Kidney (tissue), 14 donors: ENCODE data around the gene CDK1. TPM values are rescaled to one million over a fixed set of nuclear protein-coding genes. Genes with fewer than 3 reads are reported as not detected.

ENCODE experiments used
- DNase-seq, 5 donors: peaks; one replicate each; pipeline ENCODE4 v3.0.0-alpha.2; 2013 to 2020
- FAIRE-seq: peaks from 2 replicates; lab custom pipeline; 2012; peaks lifted over from hg19 to GRCh38; lab: Jason Lieb, UNC
- H3K27ac ChIP-seq, 2 donors: one replicate each; pipeline ENCODE4 v1.7.0; 2013; ENCODE audit warnings: low read depth in 2 of 2, low read length in 2 of 2, inconsistent platforms in 1 of 2
- H3K27me3 ChIP-seq: one replicate; pipeline ENCODE4 v1.7.1; 2013; ENCODE audit warnings: low read length, inconsistent platforms; ENCODE audit not compliant: control insufficient read depth, insufficient read depth
- H3K36me3 ChIP-seq, 3 donors: one replicate each; pipeline versions ENCODE4 v1.7.0 to v1.7.1; 2013; ENCODE audit warnings: low read length in 3 of 3, control low read depth in 1 of 3, inconsistent platforms in 1 of 3; ENCODE audit not compliant: insufficient read depth in 3 of 3, control insufficient read depth in 2 of 3
- H3K4me1 ChIP-seq, 3 donors: one replicate each; pipeline versions ENCODE4 v1.7.0 to v1.7.1; 2013; ENCODE audit warnings: low read length in 3 of 3, inconsistent platforms in 1 of 3, low read depth in 1 of 3; ENCODE audit not compliant: control insufficient read depth in 2 of 3, insufficient read depth in 2 of 3
- H3K4me3 ChIP-seq, 3 donors: one replicate each; pipeline versions ENCODE4 v1.7.0 to v1.8.1; 2013; ENCODE audit warnings: low read length in 3 of 3, control low read depth in 1 of 3, inconsistent platforms in 1 of 3
- H3K9ac ChIP-seq, 3 donors: one replicate each; pipeline versions ENCODE4 v1.7.0 to v1.7.1; 2013; ENCODE audit warnings: low read length in 3 of 3, control low read depth in 1 of 3, inconsistent platforms in 1 of 3
- H3K9me3 ChIP-seq, 3 donors: one replicate each; pipeline versions ENCODE4 v1.7.0 to v1.7.1; 2013; ENCODE audit warnings: low read length in 3 of 3, control low read depth in 1 of 3, inconsistent platforms in 1 of 3; ENCODE audit not compliant: control insufficient read depth in 2 of 3, insufficient read depth in 1 of 3
- CTCF ChIP-seq: IDR thresholded peaks from 3 replicates; pipeline ENCODE4 v1.5.1; 2012; ENCODE audit warnings: mild to moderate bottlenecking, moderate library complexity, borderline replicate concordance; ENCODE audit not compliant: insufficient read depth; ENCODE audit errors: extremely low read depth
- intact Hi-C: fragments of 100-400 bp; cut with DNase I; formaldehyde crosslinking; loops from one replicate; pipeline ENCODE4 v1.11.1; 2022
- polyA plus RNA-seq: library from polyadenylated mRNA; stranded (reverse); fragments of 350-450 nt; fragmentation: Illumina TruSeq; extraction: RNeasy Lipid Tissue Mini Kit (QIAGEN cat#74804); gene quantifications from one replicate; pipeline ENCODE4 v1.2.3, GENCODE V29; 2014; ENCODE audit warnings: low read depth, low replicate concordance; ENCODE audit not compliant: insufficient read depth
- total RNA-seq: library from RNA; stranded (reverse); fragmentation: NEBNext Ultra II Directional; extraction: Animal tissue kit (Norgen Biotek cat#: 25700); gene quantifications from one replicate; pipeline ENCODE4 v1.2.1, GENCODE V29; 2021
- donor health status: control.
- donor health status: control.
- donor health status: control.
- donor health status: control.
- donor health status: control.
- donor health status: DM: yes; HTN: yes; CAD: no.
- donor health status: Normal renal cell carcinoma (clear cell type).

The CDK1 gene
- total and polyA plus RNA-seq, 2 donors from 2014 or later: 3.1 to 3.3 TPM

- Histone ChIP-seq H3K9ac (peak overlapping the region in 1 of 3 donors; percentile 22), H3K4me1 (peaks cover 0 to 3% (median 0%) of the 10 kb centered on the region in 3 donors), H3K27ac (no peak overlapping the region), H3K36me3 (no peaks in the 10 kb centered on the region), H3K9me3 (no peaks in the 10 kb centered on the region), H3K27me3 (no peaks in the 10 kb centered on the region), H3K4me3 (peak overlapping the region in 2 of 3 donors; percentile 58 to 66)
- no peak for TF ChIP-seq CTCF
- DNase-seq (peak in 1 of 5 donors; percentile 58), FAIRE-seq (no peak)
- intact Hi-C loops: no loop called here
Measured at GRCh38 chr10:60778971-60779796, 906 bp downstream of the CDK1 start.

DNA sequence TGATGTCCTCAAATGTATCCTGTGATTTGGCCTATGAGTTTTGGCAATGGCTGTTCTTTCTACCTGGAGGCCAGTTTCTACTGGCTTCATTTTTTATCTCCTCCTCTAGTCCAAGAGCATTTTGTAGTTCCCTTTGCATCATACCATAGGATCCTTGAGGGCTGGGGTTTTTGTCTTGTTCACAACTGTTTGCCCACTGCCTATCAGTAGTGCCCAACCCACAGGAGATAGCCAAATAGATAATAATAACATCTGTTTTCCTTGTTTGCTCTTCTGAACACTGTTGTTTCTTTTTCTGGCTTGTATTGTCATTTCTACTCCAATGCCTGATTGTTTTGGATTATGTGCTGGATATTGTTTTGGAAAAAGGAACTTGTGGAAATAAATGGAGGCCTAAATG is 3.4 kb downstream of the CDK1 start:
- intact Hi-C loops: no loop called here
- FAIRE-seq: no peak
- Histone ChIP-seq H3K9me3 (no peaks in the 10 kb centered on the region), H3K36me3 (no peaks in the 10 kb centered on the region), H3K27ac (no peak overlapping the region), H3K27me3 (no peaks in the 10 kb centered on the region), H3K4me3 (no peak overlapping the region), H3K9ac (no peak overlapping the region), H3K4me1 (peaks cover 0 to 3% (median 0%) of the 10 kb centered on the region in 3 donors)
- no peak for TF ChIP-seq CTCF
- no peak for DNase-seq

DNA sequence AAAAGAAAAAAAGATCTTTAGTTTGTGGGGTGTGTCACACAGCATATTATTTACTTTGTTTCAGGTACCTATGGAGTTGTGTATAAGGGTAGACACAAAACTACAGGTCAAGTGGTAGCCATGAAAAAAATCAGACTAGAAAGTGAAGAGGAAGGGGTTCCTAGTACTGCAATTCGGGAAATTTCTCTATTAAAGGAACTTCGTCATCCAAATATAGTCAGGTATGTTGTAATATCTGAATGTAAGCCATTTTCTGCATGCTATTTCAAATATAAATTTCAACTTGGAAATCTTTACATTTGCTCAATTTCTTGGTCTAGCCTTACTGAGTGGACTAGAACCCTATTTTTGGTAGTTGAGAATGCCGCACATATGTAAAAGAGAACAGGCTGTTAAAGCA is 6.4 kb downstream of the CDK1 start:
- intact Hi-C loops: no loop called here
- H3K4me3 ChIP-seq: no peak overlapping the region
- H3K36me3 ChIP-seq: no peaks in the 10 kb centered on the region
- no peak for TF ChIP-seq CTCF
- FAIRE-seq: no peak
- H3K4me1 ChIP-seq: peaks cover 0 to 3% (median 0%) of the 10 kb centered on the region in 3 donors
- no peak for DNase-seq
- H3K9me3 ChIP-seq: no peaks in the 10 kb centered on the region
- no peak overlapping the region for H3K9ac ChIP-seq
- H3K27me3 ChIP-seq: no peaks in the 10 kb centered on the region
- H3K27ac ChIP-seq: no peak overlapping the region
